Measurements from ENCODE around the gene ZNRD2.

ZNRD2 gene

GRCh38 chr11:65621460-65621859, 51.2 kb downstream of the ZNRD2 start:
- no peaks in the 10 kb centered on the region for H3K9me3 Mint-ChIP-seq

More at GRCh38 chr11:65621460-65621859, 51.2 kb downstream of the ZNRD2 start:
- Mint-ChIP-seq H3K4me3 (no peak overlapping the region), H3K4me1 (peaks cover 6% of the 10 kb centered on the region), H3K27ac (peak overlapping the region; percentile 83), H3K27me3 (ENCODE audit: low read depth, poor library complexity) (no peaks in the 10 kb centered on the region), H3K36me3 (ENCODE audit: low read depth) (peaks cover 13% of the 10 kb centered on the region)
- no peak for TF ChIP-seq CTCF (IDR thresholded peaks at IDR 0.05)
- DNase-seq, result no peak
